Measurements from ENCODE around the gene EEF1A2. TPM values are rescaled to one million over a fixed set of nuclear protein-coding genes. Genes with fewer than 3 reads are reported as not detected.

The EEF1A2 gene
- total and polyA plus RNA-seq, 2 donors = 5.1 to 11.2 TPM

GRCh38 chr20:63452821-63453523, 45.9 kb downstream of the EEF1A2 start:
- WGBS = 64% methylated on average over 46 of the region's 46 CpGs
- DNase-seq (ENCODE audit: extremely low spot score) = no peak
- no peaks in the 10 kb centered on the region for H3K36me3 ChIP-seq (ENCODE audit: insufficient read depth)
- no peak overlapping the region for H3K27ac ChIP-seq (ENCODE audit: low read depth)
- H3K4me1 ChIP-seq (ENCODE audit: insufficient read depth) = no peaks in the 10 kb centered on the region
- no peak overlapping the region for H3K4me3 ChIP-seq (ENCODE audit: low read depth, low read length)

DNA sequence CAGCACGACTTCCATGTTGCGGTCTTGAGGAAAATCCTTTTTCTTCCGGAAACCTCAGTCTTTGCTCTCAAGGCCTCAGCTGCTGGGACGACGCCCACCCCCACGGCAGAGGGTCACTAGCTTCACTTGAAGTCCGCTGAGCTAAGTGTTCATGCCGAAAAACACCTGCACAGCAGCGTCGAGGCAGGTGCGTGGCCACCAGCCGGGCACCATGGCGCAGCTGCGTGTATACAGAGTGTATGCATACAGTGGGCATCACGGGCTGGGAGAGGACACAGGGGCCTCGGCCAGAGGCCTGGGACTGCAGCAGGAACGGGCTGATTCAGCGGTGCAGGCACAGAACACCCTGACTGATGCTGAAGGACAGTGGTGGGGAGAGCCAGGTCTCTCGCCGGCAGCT, 46.5 kb downstream of the EEF1A2 start:
- no peak for DNase-seq (ENCODE audit: extremely low spot score)
- WGBS = 86% methylated on average over 20 of the region's 20 CpGs
- no peaks in the 10 kb centered on the region for H3K4me1 ChIP-seq (ENCODE audit: insufficient read depth)
- H3K4me3 ChIP-seq (ENCODE audit: low read depth, low read length) = no peak overlapping the region
- no peak overlapping the region for H3K27ac ChIP-seq (ENCODE audit: low read depth)
- H3K36me3 ChIP-seq (ENCODE audit: insufficient read depth) = no peaks in the 10 kb centered on the region

DNA sequence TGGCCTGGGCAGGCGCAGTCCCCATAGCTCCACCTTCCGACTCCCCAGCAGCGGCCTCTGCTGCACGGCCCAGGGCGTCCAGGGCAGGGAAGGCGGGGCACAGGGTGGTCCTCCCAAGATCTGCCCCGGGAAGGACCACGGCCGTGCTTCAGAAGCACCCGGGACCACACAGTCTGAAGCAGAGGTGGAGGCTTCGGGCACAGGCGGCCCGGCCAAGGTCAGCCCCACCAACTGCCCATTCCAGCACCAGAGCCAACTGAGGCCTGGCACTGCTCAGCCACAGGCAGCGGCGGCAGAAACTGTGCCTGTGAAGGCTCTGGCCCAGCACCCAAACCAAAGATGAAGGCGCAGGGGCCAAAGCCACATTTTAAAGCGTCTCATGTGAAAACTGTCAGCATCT, 47.1 kb downstream of the EEF1A2 start:
- no peak overlapping the region for H3K27ac ChIP-seq (ENCODE audit: low read depth)
- 91% methylated on average over 17 of the region's 17 CpGs for WGBS
- no peak for DNase-seq (ENCODE audit: extremely low spot score)
- H3K4me3 ChIP-seq (ENCODE audit: low read depth, low read length) = no peak overlapping the region
- no peaks in the 10 kb centered on the region for H3K4me1 ChIP-seq (ENCODE audit: insufficient read depth)
- H3K36me3 ChIP-seq (ENCODE audit: insufficient read depth) = no peaks in the 10 kb centered on the region

- no peak overlapping the region for H3K27ac ChIP-seq (ENCODE audit: low read depth)
- H3K4me3 ChIP-seq (ENCODE audit: low read depth, low read length) = no peak overlapping the region
- no peak for DNase-seq (ENCODE audit: extremely low spot score)
- H3K4me1 ChIP-seq (ENCODE audit: insufficient read depth) = no peaks in the 10 kb centered on the region
- H3K36me3 ChIP-seq (ENCODE audit: insufficient read depth) = no peaks in the 10 kb centered on the region
- 82% methylated on average over 30 of the region's 30 CpGs for WGBS
These were observed 48.8 kb downstream of the EEF1A2 start for GRCh38 chr20:63449796-63450730.

DNA sequence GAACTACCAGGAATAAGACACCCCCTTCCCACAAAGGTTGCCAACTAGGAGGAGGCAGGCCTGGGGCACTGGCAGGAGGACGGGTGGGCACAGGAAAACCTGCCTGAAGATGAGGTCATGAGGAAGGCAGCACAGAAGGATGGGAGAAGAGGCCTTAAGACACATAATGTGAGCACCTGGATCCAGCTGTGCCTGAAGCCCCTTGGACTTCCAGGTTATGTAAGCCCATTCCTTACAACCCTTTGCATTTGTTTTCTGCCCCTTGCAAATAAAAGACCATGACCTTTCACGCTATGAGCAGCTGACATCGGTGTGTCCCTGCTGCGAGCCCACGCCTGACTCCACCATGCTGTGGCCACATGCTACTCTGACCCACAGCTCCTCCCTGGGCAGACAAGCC, 49.9 kb downstream of the EEF1A2 start:
- Histone ChIP-seq H3K36me3 (ENCODE audit: insufficient read depth) (no peaks in the 10 kb centered on the region), H3K4me3 (ENCODE audit: low read depth, low read length) (no peak overlapping the region), H3K27ac (ENCODE audit: low read depth) (no peak overlapping the region), H3K4me1 (ENCODE audit: insufficient read depth) (no peaks in the 10 kb centered on the region)
- DNase-seq (ENCODE audit: extremely low spot score) = no peak
- WGBS = 88% methylated on average over 5 of the region's 5 CpGs

DNA sequence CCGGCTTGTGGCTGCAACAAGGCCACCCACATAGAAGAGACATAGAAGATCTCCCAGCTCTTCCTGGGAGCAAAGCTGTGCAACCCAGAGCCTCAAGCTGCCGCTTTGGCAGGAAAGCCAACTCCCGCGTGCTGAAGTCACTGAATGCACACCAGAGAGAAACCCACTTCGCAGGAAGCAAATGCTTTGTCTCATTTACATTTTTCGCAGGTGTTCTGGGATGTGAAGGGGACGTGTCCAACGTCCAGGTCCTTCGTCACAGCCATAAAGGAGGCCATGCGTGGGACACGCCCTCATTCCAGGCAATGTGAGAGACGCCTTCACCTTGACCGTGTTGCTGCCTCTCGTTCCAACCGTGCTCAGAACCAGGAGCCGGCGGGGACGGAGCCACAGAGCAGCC, 50.9 kb downstream of the EEF1A2 start:
- Histone ChIP-seq H3K4me3 (ENCODE audit: low read depth, low read length) (no peak overlapping the region), H3K27ac (ENCODE audit: low read depth) (no peak overlapping the region), H3K4me1 (ENCODE audit: insufficient read depth) (no peaks in the 10 kb centered on the region), H3K36me3 (ENCODE audit: insufficient read depth) (no peaks in the 10 kb centered on the region)
- WGBS = 44% methylated on average over 18 of the region's 18 CpGs
- DNase-seq (ENCODE audit: extremely low spot score) = no peak

- no peaks in the 10 kb centered on the region for H3K36me3 ChIP-seq (ENCODE audit: insufficient read depth)
- H3K4me1 ChIP-seq (ENCODE audit: insufficient read depth) = no peaks in the 10 kb centered on the region
- no peak overlapping the region for H3K4me3 ChIP-seq (ENCODE audit: low read depth, low read length)
- 86% methylated on average over 16 of the region's 16 CpGs for whole genome bisulfite sequencing
- H3K27ac ChIP-seq (ENCODE audit: low read depth) = no peak overlapping the region
- DNase-seq (ENCODE audit: extremely low spot score) = no peak
These were observed 51.6 kb downstream of the EEF1A2 start for GRCh38 chr20:63447320-63447719.

- H3K36me3 ChIP-seq (ENCODE audit: insufficient read depth) = no peaks in the 10 kb centered on the region
- DNase-seq (ENCODE audit: extremely low spot score) = no peak
- no peak overlapping the region for H3K4me3 ChIP-seq (ENCODE audit: low read depth, low read length)
- H3K4me1 ChIP-seq (ENCODE audit: insufficient read depth) = no peaks in the 10 kb centered on the region
- no peak overlapping the region for H3K27ac ChIP-seq (ENCODE audit: low read depth)
- WGBS = 43% methylated on average over 31 of the region's 31 CpGs
These were observed 52.5 kb downstream of the EEF1A2 start for GRCh38 chr20:63446216-63447024.

GRCh38 chr20:63445075-63445734, 53.7 kb downstream of the EEF1A2 start:
- no peak overlapping the region for H3K27ac ChIP-seq (ENCODE audit: low read depth)
- H3K36me3 ChIP-seq (ENCODE audit: insufficient read depth) = no peaks in the 10 kb centered on the region
- 80% methylated on average over 15 of the region's 15 CpGs for WGBS
- no peaks in the 10 kb centered on the region for H3K4me1 ChIP-seq (ENCODE audit: insufficient read depth)
- no peak for DNase-seq (ENCODE audit: extremely low spot score)
- H3K4me3 ChIP-seq (ENCODE audit: low read depth, low read length) = no peak overlapping the region

DNA sequence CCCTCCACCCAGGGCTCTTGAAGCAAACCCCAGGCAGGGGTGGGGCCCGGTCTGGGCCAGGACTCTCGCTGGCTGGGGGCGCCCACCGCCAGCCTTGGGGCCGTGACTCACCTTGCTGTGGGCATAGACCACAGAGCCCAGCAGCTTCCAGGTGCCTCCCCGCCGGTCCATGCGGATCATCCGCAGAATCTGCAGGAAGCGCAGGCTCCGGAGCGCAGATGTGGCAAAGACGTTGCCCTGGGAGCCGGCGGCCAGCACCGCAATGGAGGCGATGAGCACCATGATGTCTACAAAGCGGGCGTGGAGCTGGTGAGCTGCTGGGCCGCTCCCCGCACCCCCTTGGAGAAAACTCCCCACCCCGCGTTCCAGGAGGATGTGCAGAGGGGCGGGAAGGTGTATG, 54.3 kb downstream of the EEF1A2 start:
- Histone ChIP-seq H3K4me1 (ENCODE audit: insufficient read depth) (no peaks in the 10 kb centered on the region), H3K4me3 (ENCODE audit: low read depth, low read length) (no peak overlapping the region), H3K27ac (ENCODE audit: low read depth) (no peak overlapping the region), H3K36me3 (ENCODE audit: insufficient read depth) (no peaks in the 10 kb centered on the region)
- no peak for DNase-seq (ENCODE audit: extremely low spot score)
- WGBS = 91% methylated on average over 24 of the region's 24 CpGs

GRCh38 chr20:63443606-63444395, 55.1 kb downstream of the EEF1A2 start:
- H3K4me1 ChIP-seq (ENCODE audit: insufficient read depth) = no peaks in the 10 kb centered on the region
- no peak for DNase-seq (ENCODE audit: extremely low spot score)
- no peak overlapping the region for H3K27ac ChIP-seq (ENCODE audit: low read depth)
- H3K4me3 ChIP-seq (ENCODE audit: low read depth, low read length) = no peak overlapping the region
- 89% methylated on average over 25 of the region's 25 CpGs for WGBS
- no peaks in the 10 kb centered on the region for H3K36me3 ChIP-seq (ENCODE audit: insufficient read depth)

- WGBS = 40% methylated on average over 11 of the region's 11 CpGs
- no peaks in the 10 kb centered on the region for H3K4me1 ChIP-seq (ENCODE audit: insufficient read depth)
- no peak overlapping the region for H3K27ac ChIP-seq (ENCODE audit: low read depth)
- H3K36me3 ChIP-seq (ENCODE audit: insufficient read depth) = no peaks in the 10 kb centered on the region
- no peak for DNase-seq (ENCODE audit: extremely low spot score)
- no peak overlapping the region for H3K4me3 ChIP-seq (ENCODE audit: low read depth, low read length)
These were observed 56.8 kb downstream of the EEF1A2 start for GRCh38 chr20:63442100-63442493.

All from urinary bladder (tissue), 4 donors.